RWPE1 (cell line): ENCODE results near the gene BCL2L11.

Experiments
- CTCF ChIA-PET: fragments of 350-600 bp; sonication (Branson Sonifier 250); formaldehyde crosslinking; extraction: SDS; loops from one replicate; lab custom pipeline; 2021; lab: Yijun Ruan, JAX
- POLR2A ChIA-PET: fragments of 400-600 bp; formaldehyde crosslinking; extraction: SDS; loops from one replicate; lab custom pipeline; 2020; ENCODE audit warnings: antibody characterized with exemption; ENCODE audit not compliant: low non-redundant PET; lab: Yijun Ruan, JAX
- DNase-seq: peaks from one replicate; pipeline ENCODE4 v3.0.0; 2012; ENCODE audit warnings: low spot score
- H3K27ac ChIP-seq: fragments of 450-650 bp; 2 replicates; pipeline ENCODE4 v1.5.1; 2017
- TF ChIP-seq, protein P1 (sequence below): fragments of 450-650 bp; conservative IDR thresholded peaks from 2 replicates; pipeline ENCODE4 v1.5.1; 2017; ENCODE audit warnings: low read depth, mild to moderate bottlenecking

BCL2L11 gene

DNA sequence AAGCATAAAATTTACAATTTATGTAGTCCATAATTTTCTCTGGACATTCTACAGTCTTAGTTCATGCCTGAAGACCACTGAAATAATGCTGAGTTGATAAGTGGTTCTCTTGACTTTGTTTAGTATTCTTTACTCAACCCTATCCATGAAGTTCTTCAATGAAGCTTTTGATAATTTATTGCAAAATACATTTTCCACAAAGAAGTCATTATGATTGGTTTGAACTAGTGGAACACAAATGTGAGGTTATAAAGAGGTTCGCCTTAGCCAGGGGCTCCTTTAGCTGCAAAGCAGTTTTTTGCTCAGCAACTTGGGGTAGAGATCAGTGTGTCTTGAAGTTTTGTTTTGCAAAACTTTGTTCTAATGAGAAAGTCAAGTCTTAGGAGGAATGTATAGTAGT, 5.9 kb downstream of the BCL2L11 start:
- ChIA-PET POLR2A (no interaction called here), CTCF (interaction anchor here (0.6 kb wide), 1 partner anchor 68 kb away, joined by 3 read pairs; no protein-coding TSS in a partner anchor)
- DNase-seq: no peak
- H3K27ac ChIP-seq: no peak overlapping the region
- TF ChIP-seq, protein P1, sequence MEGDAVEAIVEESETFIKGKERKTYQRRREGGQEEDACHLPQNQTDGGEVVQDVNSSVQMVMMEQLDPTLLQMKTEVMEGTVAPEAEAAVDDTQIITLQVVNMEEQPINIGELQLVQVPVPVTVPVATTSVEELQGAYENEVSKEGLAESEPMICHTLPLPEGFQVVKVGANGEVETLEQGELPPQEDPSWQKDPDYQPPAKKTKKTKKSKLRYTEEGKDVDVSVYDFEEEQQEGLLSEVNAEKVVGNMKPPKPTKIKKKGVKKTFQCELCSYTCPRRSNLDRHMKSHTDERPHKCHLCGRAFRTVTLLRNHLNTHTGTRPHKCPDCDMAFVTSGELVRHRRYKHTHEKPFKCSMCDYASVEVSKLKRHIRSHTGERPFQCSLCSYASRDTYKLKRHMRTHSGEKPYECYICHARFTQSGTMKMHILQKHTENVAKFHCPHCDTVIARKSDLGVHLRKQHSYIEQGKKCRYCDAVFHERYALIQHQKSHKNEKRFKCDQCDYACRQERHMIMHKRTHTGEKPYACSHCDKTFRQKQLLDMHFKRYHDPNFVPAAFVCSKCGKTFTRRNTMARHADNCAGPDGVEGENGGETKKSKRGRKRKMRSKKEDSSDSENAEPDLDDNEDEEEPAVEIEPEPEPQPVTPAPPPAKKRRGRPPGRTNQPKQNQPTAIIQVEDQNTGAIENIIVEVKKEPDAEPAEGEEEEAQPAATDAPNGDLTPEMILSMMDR: no peak

DNA sequence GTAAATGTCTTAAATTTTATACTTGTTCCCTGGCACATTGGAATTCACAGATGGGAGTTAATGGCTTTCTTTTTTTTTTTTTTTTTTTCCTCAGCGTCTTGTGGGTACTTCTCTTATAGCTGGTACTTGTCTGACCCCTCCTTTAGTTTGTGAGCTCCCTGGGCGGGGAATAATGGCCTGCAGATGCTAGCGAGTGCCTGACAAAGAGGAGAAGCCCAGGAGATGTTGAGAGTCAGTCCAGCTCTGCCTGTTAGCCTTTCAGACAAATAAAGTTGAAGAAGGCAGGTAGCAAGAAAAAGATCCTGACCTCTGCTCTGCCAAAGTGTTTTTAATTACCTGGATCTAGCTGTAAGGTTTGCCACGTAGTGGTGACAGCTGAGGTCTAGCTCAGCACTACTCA, 6.6 kb downstream of the BCL2L11 start:
- DNase-seq: no peak
- ChIA-PET POLR2A (interaction anchor here (0.6 kb wide), 1 partner anchor 9 kb away, joined by 3 read pairs; no protein-coding TSS in a partner anchor), CTCF (interaction anchor here (0.8 kb wide), 1 partner anchor 99 kb away, joined by 3 read pairs; no protein-coding TSS in a partner anchor)
- TF ChIP-seq, protein P1: no peak
- no peak overlapping the region for H3K27ac ChIP-seq

DNA sequence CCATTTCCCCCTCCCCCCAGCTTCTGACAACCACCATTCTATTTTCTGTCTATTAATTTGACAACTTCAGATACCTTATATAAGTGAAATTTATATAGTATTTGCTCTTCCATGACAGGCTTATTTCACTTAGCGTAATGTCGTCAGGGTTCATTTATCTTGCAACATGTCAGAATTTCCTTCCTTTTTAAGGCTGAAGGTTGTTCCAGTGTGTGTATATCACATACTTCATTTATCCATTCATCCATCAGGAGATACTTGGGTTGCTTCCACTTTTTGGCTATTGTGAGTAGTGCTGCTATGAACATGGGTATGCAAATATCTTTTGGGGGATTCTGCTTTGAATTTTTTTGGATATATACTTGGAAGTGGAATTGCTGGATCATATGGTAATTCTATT, 7.4 kb downstream of the BCL2L11 start:
- CTCF ChIA-PET: interaction anchor here (0.8 kb wide), 1 partner anchor 100 kb away, joined by 3 read pairs; no protein-coding TSS in a partner anchor
- TF ChIP-seq, protein P1: no peak
- no peak overlapping the region for H3K27ac ChIP-seq
- POLR2A ChIA-PET: no interaction called here
- DNase-seq: no peak

DNA sequence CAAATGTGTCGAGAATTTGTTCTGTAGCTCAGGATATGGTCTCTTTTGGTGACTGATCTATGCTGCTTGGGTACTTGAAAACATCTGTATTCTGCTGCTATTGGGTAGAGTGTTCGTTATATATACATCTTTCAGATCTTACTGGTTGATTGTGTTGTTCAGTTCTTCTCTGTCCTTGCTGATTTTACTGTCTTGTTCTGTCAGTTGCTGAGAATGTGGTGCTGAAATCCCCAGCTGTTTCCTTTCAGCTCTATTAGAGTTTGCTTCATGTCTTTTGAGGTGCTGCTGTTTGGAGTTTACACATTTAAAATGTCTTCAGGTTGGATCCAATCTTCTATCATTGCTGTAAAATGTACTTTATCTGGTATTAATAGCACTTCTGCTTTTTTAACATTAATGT, 12.9 kb downstream of the BCL2L11 start:
- TF ChIP-seq, protein P1: no peak
- ChIA-PET POLR2A (interaction anchor here (0.8 kb wide), 1 partner anchor 12 kb away, joined by 5 read pairs; the partner anchor contains the start of gene BCL2L11), CTCF (no interaction called here)
- H3K27ac ChIP-seq: no peak overlapping the region
- DNase-seq: no peak

DNA sequence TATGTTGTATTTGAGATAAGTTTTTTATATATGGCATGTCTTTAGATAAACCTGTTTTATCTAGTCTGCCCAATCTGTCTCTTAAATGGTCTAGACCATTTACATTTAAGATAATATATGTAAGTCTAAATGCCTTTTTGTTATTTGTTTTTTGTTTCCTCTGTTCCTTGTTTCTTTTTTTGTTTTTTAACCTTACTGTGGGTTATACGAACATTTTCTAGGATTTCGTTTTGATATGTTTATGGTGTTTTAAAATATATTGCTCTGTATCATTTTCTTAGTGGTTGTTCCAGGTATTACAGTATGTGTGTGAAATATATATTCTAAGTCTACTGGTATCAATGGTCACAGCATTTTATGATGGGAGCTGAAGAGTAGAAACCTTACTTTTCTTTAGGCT, 13.3 kb downstream of the BCL2L11 start:
- ChIA-PET POLR2A (no interaction called here), CTCF (interaction anchor here (0.6 to 0.8 kb wide), 3 partner anchors 10 to 325 kb away, joined by 4 to 8 read pairs (median 4); no protein-coding TSS in a partner anchor)
- H3K27ac ChIP-seq: no peak overlapping the region
- TF ChIP-seq, protein P1: no peak
- DNase-seq: no peak

DNA sequence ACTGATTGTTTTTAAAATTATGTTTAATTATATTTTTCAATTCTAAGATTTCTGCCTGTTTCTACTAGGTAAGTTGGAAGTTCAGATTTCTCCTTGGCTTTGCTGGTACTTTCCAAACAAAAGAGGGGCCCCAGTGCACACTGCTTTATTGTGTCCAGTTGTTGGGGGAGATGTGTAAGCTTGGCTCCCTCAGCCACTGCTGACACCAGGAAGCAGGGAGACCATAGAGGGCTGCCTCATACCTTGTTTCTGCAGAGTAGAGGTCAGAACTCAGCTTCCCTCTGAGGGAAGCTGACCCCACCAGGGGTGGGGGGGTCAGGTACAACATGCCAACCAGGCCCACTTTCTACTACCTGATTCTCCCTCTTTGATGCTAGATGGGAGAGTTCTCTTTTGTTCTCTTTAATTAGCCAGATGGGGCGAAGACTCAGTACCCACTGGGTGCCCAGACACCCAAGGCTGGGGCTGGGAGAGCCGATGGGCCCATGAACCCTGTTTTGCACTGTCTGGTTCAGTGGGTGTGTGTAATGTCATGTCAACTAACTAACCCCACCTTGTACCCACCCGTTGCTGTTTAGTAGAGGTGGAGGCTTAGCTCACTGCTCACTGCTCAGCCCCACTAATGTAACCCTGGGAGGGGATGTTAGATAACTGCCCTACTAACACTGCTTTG, 14.7 kb downstream of the BCL2L11 start:
- ChIA-PET CTCF (no interaction called here), POLR2A (no interaction called here)
- DNase-seq: no peak
- TF ChIP-seq, protein P1: no peak
- no peak overlapping the region for H3K27ac ChIP-seq
